NT2/D1 (cell line): ENCODE data around the gene TM9SF4.

ENCODE experiments used
- SUZ12 ChIP-seq: IDR thresholded peaks from 2 replicates; pipeline ENCODE4 v1.6.1; 2011; ENCODE audit not compliant: insufficient read length, insufficient read depth; ENCODE audit errors: extremely low read depth
- YY1 ChIP-seq: IDR thresholded peaks from 2 replicates; pipeline ENCODE4 v1.6.1; 2011; ENCODE audit not compliant: insufficient read length, insufficient read depth
- ZNF274 ChIP-seq: IDR thresholded peaks from 2 replicates; pipeline ENCODE4 v1.6.1; 2011; ENCODE audit warnings: mild to moderate bottlenecking, low read depth, low read length

DNA sequence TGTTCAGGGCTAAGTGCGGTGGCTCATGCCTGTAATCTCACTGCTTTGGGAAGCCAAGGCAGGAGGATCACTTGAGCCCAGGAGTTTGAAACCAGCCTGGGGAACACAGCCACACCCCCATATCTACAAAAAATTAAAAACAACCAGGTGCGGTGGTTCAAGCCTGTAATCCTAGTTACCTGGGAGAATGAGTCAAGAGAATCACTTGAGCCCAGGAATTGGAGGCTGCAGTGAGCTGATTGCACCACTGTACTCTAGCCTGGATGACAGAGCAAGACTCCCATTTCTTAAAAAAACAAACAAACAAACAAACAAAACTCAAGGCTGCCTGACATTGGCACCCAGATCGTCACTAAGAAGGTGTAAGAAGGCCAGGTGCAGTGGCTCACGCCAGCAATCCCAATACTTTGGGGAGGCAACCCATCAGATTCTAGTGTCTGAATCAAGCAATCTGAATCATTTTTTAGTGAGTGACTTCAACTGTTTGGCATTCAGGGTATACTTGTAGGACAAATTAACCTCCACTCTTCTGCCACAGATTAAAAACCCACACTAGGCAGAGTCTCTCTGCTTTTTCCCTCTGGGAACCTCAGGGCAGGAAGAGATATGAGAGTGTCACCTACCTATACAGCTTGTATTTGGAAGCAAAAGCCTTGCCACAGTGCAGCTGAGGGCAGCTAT, 91.9 kb downstream of the TM9SF4 start:
- TF ChIP-seq YY1 (no peak), ZNF274 (no peak), SUZ12 (no peak)
